ENCODE data around the gene FBXO21. TPM values are rescaled to one million over a fixed set of nuclear protein-coding genes. Genes with fewer than 3 reads are reported as not detected.

Gene FBXO21
- total RNA-seq: 43.9 and 45.1 TPM in 2 replicates

GRCh38 chr12:117190210-117190781 is at the start of gene FBXO21:
Gene FBXO21, minus strand, starts transcription at chr12:117190470. Its CDS starts 14 bp downstream, at chr12:117190456.

Other genes with a start within 250 kb of the FBXO21 start
- not detected in 2 replicates for gene TESC, start 91.1 kb downstream of the FBXO21 start, total RNA-seq
- gene NOS1, start 171.2 kb upstream of the FBXO21 start, total RNA-seq: not detected in 2 replicates

Data from bronchus fibroblast of lung (primary cell).